ENCODE results near the gene SLC17A5.
"Not testable (repeated sequence)": the region's sequence is repeated elsewhere in the genome, so short reads cannot be mapped to it uniquely, and the experiment has no call there.

The SLC17A5 gene

GRCh38 chr6:73579389-73579788, 74.4 kb downstream of the SLC17A5 start:
- peaks cover 13 to 33% of the 10 kb centered on the region in 2 donors for H3K4me1 Mint-ChIP-seq
- H3K9me3 Mint-ChIP-seq: peaks cover 0 to 5% of the 10 kb centered on the region in 2 donors
- H3K27ac Mint-ChIP-seq: peak overlapping the region; percentile 96
- ATAC-seq (replicated peaks) (peak; percentile 10 to 11), DNase-seq (no peak)
- H3K4me3 Mint-ChIP-seq: peak overlapping the region in 1 of 2 donors; percentile 85
- H3K27me3 Mint-ChIP-seq: no peaks in the 10 kb centered on the region
- peaks cover 0 to 4% of the 10 kb centered on the region in 2 donors for H3K36me3 Mint-ChIP-seq

- H3K4me3 Mint-ChIP-seq: no peak overlapping the region
- H3K27ac Mint-ChIP-seq: peak overlapping the region; percentile 1
- ATAC-seq (replicated peaks) (no peak), DNase-seq (no peak)
- H3K9me3 Mint-ChIP-seq: peaks cover 0 to 5% of the 10 kb centered on the region in 2 donors
- H3K4me1 Mint-ChIP-seq: peaks cover 13 to 24% of the 10 kb centered on the region in 2 donors
- peaks cover 0 to 4% of the 10 kb centered on the region in 2 donors for H3K36me3 Mint-ChIP-seq
- H3K27me3 Mint-ChIP-seq: no peaks in the 10 kb centered on the region
Measured at GRCh38 chr6:73577676-73578075, 76.1 kb downstream of the SLC17A5 start.

- H3K9me3 Mint-ChIP-seq; H3K4me1 Mint-ChIP-seq; ATAC-seq (replicated peaks); H3K4me3 Mint-ChIP-seq; DNase-seq; H3K36me3 Mint-ChIP-seq; H3K27me3 Mint-ChIP-seq; H3K27ac Mint-ChIP-seq: not testable (repeated sequence)
Measured at GRCh38 chr6:73572531-73572930, 81.3 kb downstream of the SLC17A5 start.

- H3K27ac Mint-ChIP-seq: not testable (repeated sequence)
Measured at GRCh38 chr6:73571218-73572181, 82.3 kb downstream of the SLC17A5 start.

GRCh38 chr6:73569121-73569520, 84.7 kb downstream of the SLC17A5 start:
- H3K27ac Mint-ChIP-seq: no peak overlapping the region
- H3K4me1 Mint-ChIP-seq: peaks cover 0 to 3% of the 10 kb centered on the region in 2 donors
- H3K9me3 Mint-ChIP-seq: no peaks in the 10 kb centered on the region
- DNase-seq: no peak
- peaks cover 0 to 3% of the 10 kb centered on the region in 2 donors for H3K36me3 Mint-ChIP-seq
- no peak for ATAC-seq (replicated peaks)
- H3K4me3 Mint-ChIP-seq: no peak overlapping the region
- H3K27me3 Mint-ChIP-seq: no peaks in the 10 kb centered on the region

More at GRCh38 chr6:73571218-73572181, 82.3 kb downstream of the SLC17A5 start:
- H3K27me3 Mint-ChIP-seq, H3K4me1 Mint-ChIP-seq, H3K4me3 Mint-ChIP-seq, DNase-seq, H3K36me3 Mint-ChIP-seq, H3K9me3 Mint-ChIP-seq: not testable (repeated sequence)
- ATAC-seq (replicated peaks): peak in 1 of 2 donors; percentile 23

- Mint-ChIP-seq H3K27ac (no peak overlapping the region), H3K9me3 (no peaks in the 10 kb centered on the region), H3K36me3 (peaks cover 0 to 3% of the 10 kb centered on the region in 2 donors), H3K4me1 (peaks cover 0 to 3% of the 10 kb centered on the region in 2 donors), H3K27me3 (no peaks in the 10 kb centered on the region), H3K4me3 (no peak overlapping the region)
- ATAC-seq (replicated peaks) (no peak), DNase-seq (no peak)
Measured at GRCh38 chr6:73566954-73567591, 86.7 kb downstream of the SLC17A5 start.

- not testable (repeated sequence) for ATAC-seq (replicated peaks); H3K4me1 Mint-ChIP-seq; H3K36me3 Mint-ChIP-seq; H3K4me3 Mint-ChIP-seq; H3K27me3 Mint-ChIP-seq; H3K9me3 Mint-ChIP-seq; H3K27ac Mint-ChIP-seq; DNase-seq
Measured at GRCh38 chr6:73566486-73566871, 87.3 kb downstream of the SLC17A5 start.

- Mint-ChIP-seq H3K27ac (no peak overlapping the region), H3K4me1 (peaks cover under 1 to 3% of the 10 kb centered on the region in 2 donors), H3K4me3 (no peak overlapping the region), H3K9me3 (no peaks in the 10 kb centered on the region), H3K36me3 (no peaks in the 10 kb centered on the region), H3K27me3 (no peaks in the 10 kb centered on the region)
- no peak for DNase-seq
- ATAC-seq (replicated peaks): no peak
Measured at GRCh38 chr6:73565767-73566485, 87.9 kb downstream of the SLC17A5 start.

GRCh38 chr6:73564578-73565345, 89.0 kb downstream of the SLC17A5 start:
- no peak for ATAC-seq (replicated peaks)
- Mint-ChIP-seq H3K9me3 (no peaks in the 10 kb centered on the region), H3K4me3 (no peak overlapping the region), H3K27me3 (no peaks in the 10 kb centered on the region), H3K36me3 (no peaks in the 10 kb centered on the region), H3K27ac (no peak overlapping the region), H3K4me1 (peaks cover 6 to 8% of the 10 kb centered on the region in 2 donors)
- DNase-seq: no peak

- DNase-seq (no peak), ATAC-seq (replicated peaks) (no peak)
- H3K4me1 Mint-ChIP-seq: peaks cover 8 to 11% of the 10 kb centered on the region in 2 donors
- no peaks in the 10 kb centered on the region for H3K36me3 Mint-ChIP-seq
- no peaks in the 10 kb centered on the region for H3K9me3 Mint-ChIP-seq
- no peak overlapping the region for H3K27ac Mint-ChIP-seq
- no peak overlapping the region for H3K4me3 Mint-ChIP-seq
- no peaks in the 10 kb centered on the region for H3K27me3 Mint-ChIP-seq
Measured at GRCh38 chr6:73562558-73562957, 91.2 kb downstream of the SLC17A5 start.

- Mint-ChIP-seq H3K27ac (peak overlapping the region; percentile 26), H3K4me3 (peak overlapping the region; percentile 1 to 25), H3K9me3 (no peaks in the 10 kb centered on the region), H3K36me3 (no peaks in the 10 kb centered on the region), H3K4me1 (peaks cover 8 to 11% of the 10 kb centered on the region in 2 donors), H3K27me3 (no peaks in the 10 kb centered on the region)
- DNase-seq: no peak
- ATAC-seq (replicated peaks): peak; percentile 71 to 81
Measured at GRCh38 chr6:73560853-73561407, 92.9 kb downstream of the SLC17A5 start.

GRCh38 chr6:73560182-73560732, 93.5 kb downstream of the SLC17A5 start:
- peak overlapping the region; percentile 26 for H3K27ac Mint-ChIP-seq
- H3K4me1 Mint-ChIP-seq: peaks cover 8 to 11% of the 10 kb centered on the region in 2 donors
- no peak overlapping the region for H3K4me3 Mint-ChIP-seq
- peak in 1 of 2 donors; percentile 56 for ATAC-seq (replicated peaks)
- H3K9me3 Mint-ChIP-seq: no peaks in the 10 kb centered on the region
- DNase-seq: no peak
- H3K36me3 Mint-ChIP-seq: no peaks in the 10 kb centered on the region
- H3K27me3 Mint-ChIP-seq: no peaks in the 10 kb centered on the region

GRCh38 chr6:73559399-73559794, 94.4 kb downstream of the SLC17A5 start:
- ATAC-seq (replicated peaks); H3K9me3 Mint-ChIP-seq; H3K4me3 Mint-ChIP-seq; DNase-seq; H3K36me3 Mint-ChIP-seq; H3K27me3 Mint-ChIP-seq: not testable (repeated sequence)
- Mint-ChIP-seq H3K4me1 (peaks cover 8 to 11% of the 10 kb centered on the region in 2 donors), H3K27ac (peak overlapping the region; percentile 62)
